K562 (cell line): ENCODE data around the gene KCNJ11. TPM values are rescaled to one million over a fixed set of nuclear protein-coding genes. Genes with fewer than 3 reads are reported as not detected.

Experiments
- ATAC-seq: fragments of 200-7000 bp; cut with Tn5 transposase; 3 replicates; pipeline ENCODE4 v1.9.1; 2020; ENCODE audit warnings: moderate library complexity
- BruUV-seq: library from RNA; stranded (reverse); fragments of 400-500 nt; replicated peaks from 2 replicates; lab custom pipeline; 2021; lab: Mats Ljungman, UMichigan
- CTCF ChIA-PET: fragments of 300-600 bp; formaldehyde crosslinking; extraction: SDS; loops from one replicate; lab custom pipeline; 2021; ENCODE audit warnings: low intra/inter-chr PET ratio; lab: Yijun Ruan, JAX
- POLR2A ChIA-PET: fragments of 300-600, 350-650 bp; sonication (Branson Sonifier 250); formaldehyde crosslinking; extraction: SDS; loops from one replicate; lab custom pipeline; 2021; ENCODE audit warnings: antibody characterized with exemption, inconsistent platforms; lab: Yijun Ruan, JAX
- DNase-seq, 4 experiments: peaks; one replicate each; pipeline versions ENCODE4 v3.0.0 to v3.0.0-alpha.2; 2011 to 2018; ENCODE audit warnings: low spot score in 3 of 4, mixed read lengths in 3 of 4; ENCODE audit errors: extremely low read depth in 1 of 4
- FAIRE-seq: peaks from 2 replicates; lab custom pipeline; 2011; peaks lifted over from hg19 to GRCh38; lab: Jason Lieb, UNC
- H2AFZ ChIP-seq: 2 replicates; pipeline ENCODE4 v1.6.0; 2011; ENCODE audit warnings: low read depth, low read length, control low read depth, inconsistent platforms
- H3K27ac ChIP-seq: fragments of 200-600 bp; 3 replicates; pipeline ENCODE4 v1.8.0; 2011; ENCODE audit warnings: low read depth, mild to moderate bottlenecking, control low read depth, inconsistent platforms, low read length, moderate library complexity, mixed read lengths; ENCODE audit errors: extremely low read depth
- H3K27me3 ChIP-seq, 2 experiments: fragments of 300-600 bp in 1 of 2; 2 replicates in 1 of 2; 3 replicates in 1 of 2; pipeline versions ENCODE4 v1.6.0 to v1.8.0; 2011; ENCODE audit warnings: inconsistent platforms in 2 of 2, low read length in 2 of 2, mild to moderate bottlenecking in 1 of 2, mixed read lengths in 1 of 2, moderate library complexity in 1 of 2; ENCODE audit not compliant: control insufficient read depth in 2 of 2, insufficient read depth in 2 of 2
- H3K36me3 ChIP-seq: fragments of 300-600 bp; 3 replicates; pipeline ENCODE4 v1.8.0; 2011; ENCODE audit warnings: mild to moderate bottlenecking, low read length, inconsistent platforms; ENCODE audit not compliant: control insufficient read depth, insufficient read depth
- H3K4me1 ChIP-seq, 2 experiments: fragments of 200-600 bp in 1 of 2; replicated peaks in 1 of 2; 2 replicates in 1 of 2; 3 replicates in 1 of 2; pipeline versions ENCODE4 v1.5.1 to v1.8.0; 2011; ENCODE audit warnings: inconsistent platforms in 2 of 2, low read length in 2 of 2, mild to moderate bottlenecking in 1 of 2, mixed read lengths in 1 of 2, moderate library complexity in 1 of 2; ENCODE audit not compliant: control insufficient read depth in 2 of 2, insufficient read depth in 2 of 2
- H3K4me2 ChIP-seq: 2 replicates; pipeline ENCODE4 v1.6.1; 2011; ENCODE audit warnings: low read length, control low read depth, inconsistent platforms, mixed read lengths; ENCODE audit not compliant: insufficient read depth
- H3K4me3 ChIP-seq: fragments of 200-600 bp; sonication (generic), shearing (Covaris generic); 2 replicates; pipeline ENCODE4 v1.5.1; 2016; ENCODE audit warnings: control low read depth, inconsistent platforms
- H3K79me2 ChIP-seq: fragments of 200-600 bp; 3 replicates; pipeline ENCODE4 v1.8.0; 2011; ENCODE audit warnings: low read length, inconsistent platforms; ENCODE audit not compliant: control insufficient read depth, insufficient read depth
- H3K9ac ChIP-seq, 2 experiments: 2 replicates each; pipeline versions ENCODE4 v1.6.0 to v1.6.1; 2011; ENCODE audit warnings: low read depth in 2 of 2, low read length in 2 of 2, control low read depth in 1 of 2, inconsistent platforms in 1 of 2, mild to moderate bottlenecking in 1 of 2, mixed read lengths in 1 of 2; ENCODE audit not compliant: insufficient read depth in 1 of 2
- H3K9me1 ChIP-seq: one replicate; pipeline ENCODE4 v1.6.0; 2011; ENCODE audit warnings: inconsistent platforms, mild to moderate bottlenecking, low read length, moderate library complexity; ENCODE audit not compliant: control insufficient read depth, insufficient read depth
- H3K9me3 ChIP-seq: replicated peaks from 2 replicates; pipeline ENCODE4 v1.5.1; 2011; ENCODE audit warnings: low read depth, low read length, inconsistent platforms; ENCODE audit not compliant: control insufficient read depth, insufficient read depth
- H4K20me1 ChIP-seq: replicated peaks from 2 replicates; pipeline ENCODE4 v1.6.1; 2011; ENCODE audit warnings: low read length, inconsistent platforms, mixed read lengths; ENCODE audit not compliant: control insufficient read depth, insufficient read depth
- DIDO1 ChIP-seq: fragments of 450-650 bp; IDR thresholded peaks from 2 replicates; pipeline ENCODE4 v1.6.1; 2016; ENCODE audit warnings: low read depth, missing biosample characterization, missing genetic modification characterization
- NELFE ChIP-seq: IDR thresholded peaks from 2 replicates; pipeline ENCODE4 v1.6.1; 2011; ENCODE audit warnings: mild to moderate bottlenecking; ENCODE audit not compliant: insufficient read depth, insufficient read length
- PRMT5 ChIP-seq: sonication (generic); formaldehyde crosslinking; IDR thresholded peaks from 2 replicates; pipeline ENCODE4 v1.5.0; 2020; ENCODE audit warnings: missing genetic modification reagents
- RBM15 ChIP-seq: fragments of 200-400 bp; formaldehyde crosslinking; IDR thresholded peaks from 2 replicates; pipeline ENCODE4 v1.6.1; 2018; ENCODE audit warnings: mild to moderate bottlenecking, low read length, moderate library complexity; ENCODE audit not compliant: insufficient read depth
- SAFB2 ChIP-seq: fragments of 200-400 bp; formaldehyde crosslinking; IDR thresholded peaks from 2 replicates; pipeline ENCODE4 v1.6.1; 2018; ENCODE audit warnings: borderline replicate concordance, low read length, low read depth, moderate library complexity; ENCODE audit not compliant: severe bottlenecking
- SMARCA5 ChIP-seq: fragments of 450-650 bp; IDR thresholded peaks from 2 replicates; pipeline ENCODE4 v1.6.1; 2016
- TBP ChIP-seq: optimal IDR thresholded peaks from 2 replicates; pipeline ENCODE3; 2011; ENCODE audit warnings: low read depth, low read length, improper control_type of control experiment
- ZFP36 ChIP-seq: fragments of 150-350 bp; IDR thresholded peaks from 2 replicates; pipeline ENCODE4 v1.6.1; 2018; ENCODE audit warnings: low read length, low read depth; ENCODE audit not compliant: partially characterized antibody
- ZNF311 ChIP-seq: fragments of 250-450 bp; sonication (Bioruptor Pico); IDR thresholded peaks from 2 replicates; pipeline ENCODE4 v1.4.0; 2020; ENCODE audit warnings: mild to moderate bottlenecking, moderate library complexity
- ZNF445 ChIP-seq: fragments of 250-450 bp; sonication (Bioruptor Pico); IDR thresholded peaks from 2 replicates; pipeline ENCODE4 v1.4.0; 2020; ENCODE audit warnings: low read depth, mild to moderate bottlenecking, moderate library complexity
- ZNF785 ChIP-seq: fragments of 250-450 bp; sonication (Bioruptor Pico); IDR thresholded peaks from 2 replicates; pipeline ENCODE4 v1.4.0; 2020; ENCODE audit warnings: mild to moderate bottlenecking
- WGBS: fragments of 100-300 bp; shearing (Covaris generic); methylation state at CpG from one replicate; pipeline ENCODE4 v1.1.6; 2016; ENCODE audit warnings: low coverage, mixed read lengths; ENCODE audit not compliant: insufficient coverage; ENCODE audit errors: missing lambda C conversion rate; 5-methylcytosine and 5-hydroxymethylcytosine counted together
- in situ Hi-C: fragments of 300-500 bp; cut with MboI; formaldehyde crosslinking; loops from 4 replicates; pipeline ENCODE4 v1.15.0; 2018; ENCODE audit warnings: inconsistent platforms, mixed read lengths
- intact Hi-C: fragments of 100-400 bp; cut with micrococcal nuclease; formaldehyde crosslinking; loops from 2 replicates; pipeline ENCODE4 v1.14.2; 2022
- polyA plus RNA-seq, 8 experiments: library from polyadenylated mRNA; depleted of rRNA in 4 of 8; stranded (reverse) in 5 of 8; unstranded in 3 of 8; fragments of >200 nt; fragmentation: Nextera tagmentation in 2 of 8; fragmentation: Illumina TruSeq in 1 of 8; extraction: Ambion mirVana in 2 of 8; extraction: Trizol in 1 of 8; gene quantifications; 2 replicates each; pipeline versions ENCODE4 v1.2.1 to v1.2.3, GENCODE V29; 2011 to 2014; ENCODE audit warnings: inconsistent platforms in 1 of 8, missing spikeins in 1 of 8
- total RNA-seq, 7 experiments: library from RNA; depleted of rRNA in 6 of 7; stranded (reverse); fragments of >200 nt in 6 of 7; fragmentation: Illumina TruSeq in 2 of 7; extraction: Trizol in 2 of 7; gene quantifications; 2 replicates each; pipeline versions ENCODE4 v1.2.1 to v1.2.3, GENCODE V29; 2011 to 2021; ENCODE audit warnings: low replicate concordance in 1 of 7
- TF ChIP-seq, protein P1 (sequence below): fragments of 250-450 bp; sonication (Bioruptor Pico); IDR thresholded peaks from 2 replicates; pipeline ENCODE4 v1.9.0; 2021; ENCODE audit warnings: mild to moderate bottlenecking, inconsistent platforms

The KCNJ11 gene
- total and polyA plus RNA-seq, 9 of the 15 experiments (the other 6 are each of a cell fraction or from before 2014, with no cell fraction given) = 0.54 to 3.7 (median 0.86) TPM; not detected in 2

- DNase-seq (no peak), FAIRE-seq (no peak), ATAC-seq (no peak)
- CTCF ChIA-PET = no interaction called here
- WGBS = 42% methylated on average over 4 of the region's 4 CpGs
- no peaks in the 10 kb centered on the region for H3K27me3 ChIP-seq
- H3K9me3 ChIP-seq = no peaks in the 10 kb centered on the region
- no peak overlapping the region for H3K27ac ChIP-seq
- H3K9ac ChIP-seq = no peak overlapping the region
- no peak overlapping the region for H2AFZ ChIP-seq
- H3K36me3 ChIP-seq = peaks cover 45% of the 10 kb centered on the region; the same call in 2 of the 3 replicates
- peaks cover 0 to 3% of the 10 kb centered on the region in 2 experiments; a peak in 1 of 5 replicates for H3K4me1 ChIP-seq
- no TSS peak for BruUV-seq
- H3K9me1 ChIP-seq = no peaks in the 10 kb centered on the region
- POLR2A ChIA-PET = interaction anchor here (0.8 kb wide), 1 partner anchor 97 kb away, joined by 3 read pairs; no protein-coding TSS in a partner anchor
- intact Hi-C loops = no loop called here
- TF ChIP-seq SMARCA5 = no peak
- no peak for TF ChIP-seq TBP
- no peak for TF ChIP-seq ZFP36
- no peak overlapping the region for H3K4me2 ChIP-seq
- in situ Hi-C loops = no loop called here
- no peaks in the 10 kb centered on the region for H3K79me2 ChIP-seq
- H3K4me3 ChIP-seq = no peak overlapping the region
- peaks cover 8% of the 10 kb centered on the region; the same call in 1 of the 2 replicates for H4K20me1 ChIP-seq
Measured at GRCh38 chr11:17381156-17381555, 7.3 kb downstream of the KCNJ11 start.

- in situ Hi-C loops = no loop called here
- H4K20me1 ChIP-seq = peaks cover 5% of the 10 kb centered on the region; the same call in 1 of the 2 replicates
- no peak overlapping the region for H2AFZ ChIP-seq
- H3K36me3 ChIP-seq = peaks cover 61% of the 10 kb centered on the region; the same call in 2 of the 3 replicates
- FAIRE-seq (no peak), ATAC-seq (no peak), DNase-seq (no peak)
- no peaks in the 10 kb centered on the region for H3K4me1 ChIP-seq
- H3K9me3 ChIP-seq = no peaks in the 10 kb centered on the region
- no peak overlapping the region for H3K9ac ChIP-seq
- H3K27me3 ChIP-seq = no peaks in the 10 kb centered on the region
- no peak overlapping the region for H3K4me2 ChIP-seq
- WGBS = 90% methylated on average over 7 of the region's 7 CpGs
- intact Hi-C loops = no loop called here
- H3K79me2 ChIP-seq = no peaks in the 10 kb centered on the region
- POLR2A ChIA-PET = interaction anchor here (0.6 to 1.0 kb wide), 2 partner anchors 19 to 26 kb away, joined by 3 to 6 read pairs; no protein-coding TSS in a partner anchor
- H3K27ac ChIP-seq = no peak overlapping the region
- H3K9me1 ChIP-seq = no peaks in the 10 kb centered on the region
- CTCF ChIA-PET = no interaction called here
- BruUV-seq = no TSS peak
- no peak overlapping the region for H3K4me3 ChIP-seq
- TF ChIP-seq PRMT5 (CRISPR knock-in tag) (no peak), ZNF445 (CRISPR knock-in tag) (no peak), ZNF785 (CRISPR knock-in tag) (no peak), NELFE (no peak), SAFB2 (no peak), ZNF311 (no peak), DIDO1 (tag) (no peak), RBM15 (no peak)
- TF ChIP-seq, protein P1, sequence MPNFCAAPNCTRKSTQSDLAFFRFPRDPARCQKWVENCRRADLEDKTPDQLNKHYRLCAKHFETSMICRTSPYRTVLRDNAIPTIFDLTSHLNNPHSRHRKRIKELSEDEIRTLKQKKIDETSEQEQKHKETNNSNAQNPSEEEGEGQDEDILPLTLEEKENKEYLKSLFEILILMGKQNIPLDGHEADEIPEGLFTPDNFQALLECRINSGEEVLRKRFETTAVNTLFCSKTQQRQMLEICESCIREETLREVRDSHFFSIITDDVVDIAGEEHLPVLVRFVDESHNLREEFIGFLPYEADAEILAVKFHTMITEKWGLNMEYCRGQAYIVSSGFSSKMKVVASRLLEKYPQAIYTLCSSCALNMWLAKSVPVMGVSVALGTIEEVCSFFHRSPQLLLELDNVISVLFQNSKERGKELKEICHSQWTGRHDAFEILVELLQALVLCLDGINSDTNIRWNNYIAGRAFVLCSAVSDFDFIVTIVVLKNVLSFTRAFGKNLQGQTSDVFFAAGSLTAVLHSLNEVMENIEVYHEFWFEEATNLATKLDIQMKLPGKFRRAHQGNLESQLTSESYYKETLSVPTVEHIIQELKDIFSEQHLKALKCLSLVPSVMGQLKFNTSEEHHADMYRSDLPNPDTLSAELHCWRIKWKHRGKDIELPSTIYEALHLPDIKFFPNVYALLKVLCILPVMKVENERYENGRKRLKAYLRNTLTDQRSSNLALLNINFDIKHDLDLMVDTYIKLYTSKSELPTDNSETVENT (CRISPR knock-in tag) = no peak
Measured at GRCh38 chr11:17379383-17380180, 8.9 kb downstream of the KCNJ11 start.
